Adrenal gland (tissue), 12 donors: Measurements from ENCODE around the gene CALN1. TPM values are rescaled to one million over a fixed set of nuclear protein-coding genes. Genes with fewer than 3 reads are reported as not detected.

Source experiments
- DNase-seq, 7 donors: peaks; one replicate each; pipeline ENCODE4 v3.0.0-alpha.2; 2019 to 2020
- H3K27ac ChIP-seq, 5 donors: fragments of 200-600 bp; sonication (generic) in 4 of 5; 1 replicate in 3 of 5; 2 replicates in 2 of 5; pipeline versions ENCODE4 v1.5.1 to v1.8.0; 2016 to 2020; ENCODE audit warnings: mild to moderate bottlenecking in 1 of 5
- H3K27me3 ChIP-seq: fragments of 200-600 bp; 2 replicates; pipeline ENCODE4 v1.8.0; 2021
- H3K36me3 ChIP-seq, 2 donors: fragments of 200-600 bp; replicated peaks in 1 of 2; 1 replicate in 1 of 2; 2 replicates in 1 of 2; pipeline versions ENCODE4 v1.5.1 to v1.8.0; 2018 to 2022
- H3K4me1 ChIP-seq, 2 donors: fragments of 200-600 bp; replicated peaks in 1 of 2; 1 replicate in 1 of 2; 2 replicates in 1 of 2; pipeline versions ENCODE4 v1.5.1 to v1.8.0; 2018 to 2021
- H3K4me3 ChIP-seq, 4 donors: fragments of 200-600 bp; sonication (generic) in 3 of 4; one replicate each; pipeline ENCODE4 v1.5.1; 2016 to 2018
- H3K9me3 ChIP-seq, 3 donors: fragments of 200-600 bp; sonication (generic) in 1 of 3; replicated peaks in 1 of 3; 1 replicate in 2 of 3; 2 replicates in 1 of 3; pipeline versions ENCODE4 v1.5.1 to v1.8.0; 2016 to 2021
- POLR2A ChIP-seq, 2 donors: fragments of 450-650 bp; IDR thresholded peaks; one replicate each; pipeline ENCODE4 v1.6.1; 2017; ENCODE audit warnings: antibody characterized with exemption in 2 of 2, mild to moderate bottlenecking in 2 of 2, moderate library complexity in 1 of 2
- WGBS, 4 donors: extraction: QIAGEN DNeasy Blood & Tissue Kit in 2 of 4; methylation state at CpG; one replicate each; pipeline versions ENCODE4 v1.1.5 to v1.1.7; 2013 to 2017; 5-methylcytosine and 5-hydroxymethylcytosine counted together
- intact Hi-C, 2 donors: fragments of 100-400 bp; cut with DNase I; formaldehyde crosslinking; loops; one replicate each; pipeline versions ENCODE4 v1.14.1 to v1.15.0; 2022 to 2023
- polyA plus RNA-seq, 3 donors: library from polyadenylated mRNA; stranded (reverse); fragments of 200-250 nt in 2 of 3; fragments of 350-450 nt in 1 of 3; fragmentation: Illumina TruSeq in 1 of 3; extraction: RNeasy Lipid Tissue Mini Kit (QIAGEN cat#74804) in 1 of 3; gene quantifications; one replicate each; pipeline ENCODE4 v1.2.3, GENCODE V29; 2013 to 2014
- total RNA-seq, 9 donors: library from RNA; depleted of rRNA in 4 of 9; stranded (reverse); fragments of >200 nt in 4 of 9; fragments of 120-200 nt in 1 of 9; fragmentation: NEBNext Ultra II Directional in 1 of 9; extraction: Animal tissue kit (Norgen Biotek cat#: 25700) in 1 of 9; gene quantifications; one replicate each; pipeline versions ENCODE4 v1.1.0 to v1.2.4, GENCODE V29; 2013 to 2023
- TF ChIP-seq, protein P1 (sequence below), 6 experiments: fragments of 450-650 bp in 4 of 6; fragments of 200-600 bp in 2 of 6; sonication (generic) in 1 of 6; IDR thresholded peaks; 1 replicate in 5 of 6; 2 replicates in 1 of 6; pipeline versions ENCODE4 v1.5.1 to v1.8.0; 2016 to 2021; ENCODE audit warnings: antibody characterized with exemption in 6 of 6, mild to moderate bottlenecking in 2 of 6, moderate library complexity in 1 of 6
- donor health status: healthy with polysubstance abuse.
- donor health status: Bipolar disorder and iron deficiency.
- donor health status: DM: yes; HTN: yes; CAD: no.
- donor health status: DM: no; HTN: no; CAD: no.
- donor health status: DM: no; HTN: no; CAD: no.
- donor health status: DM: yes; HTN: yes; CAD: no.

The CALN1 gene
- total and polyA plus RNA-seq, 12 donors, result 4.3 to 51.5 (median 15.2) TPM

DNA sequence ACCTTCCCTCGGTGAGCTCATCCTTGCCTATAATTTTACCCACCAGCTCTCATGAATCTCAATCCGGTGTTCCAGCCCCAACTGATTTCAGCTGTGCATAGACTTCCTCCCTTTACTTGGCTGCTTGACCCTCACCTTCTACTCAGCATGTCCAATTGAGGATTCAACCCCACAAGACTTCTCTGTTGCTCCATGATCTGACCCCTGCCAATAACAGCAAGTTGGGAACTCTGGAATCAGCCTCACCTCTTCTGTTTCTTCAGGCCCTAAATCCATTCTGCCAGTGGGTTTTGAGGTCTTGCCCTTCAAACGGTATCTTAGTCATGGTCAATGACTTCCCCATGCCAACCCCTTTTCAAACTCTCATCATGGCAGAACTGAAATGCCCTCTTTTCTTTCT lies 390.4 kb downstream of the CALN1 start:
- Histone ChIP-seq H3K27me3 (no peaks in the 10 kb centered on the region), H3K9me3 (no peaks in the 10 kb centered on the region), H3K4me3 (no peak overlapping the region), H3K36me3 (no peaks in the 10 kb centered on the region), H3K4me1 (no peaks in the 10 kb centered on the region), H3K27ac (no peak overlapping the region)
- intact Hi-C loops, result no loop called here
- WGBS, 4 donors, result 80 to 89% (median 86%) methylated on average over 3 of the region's 3 CpGs
- TF ChIP-seq, protein P1, sequence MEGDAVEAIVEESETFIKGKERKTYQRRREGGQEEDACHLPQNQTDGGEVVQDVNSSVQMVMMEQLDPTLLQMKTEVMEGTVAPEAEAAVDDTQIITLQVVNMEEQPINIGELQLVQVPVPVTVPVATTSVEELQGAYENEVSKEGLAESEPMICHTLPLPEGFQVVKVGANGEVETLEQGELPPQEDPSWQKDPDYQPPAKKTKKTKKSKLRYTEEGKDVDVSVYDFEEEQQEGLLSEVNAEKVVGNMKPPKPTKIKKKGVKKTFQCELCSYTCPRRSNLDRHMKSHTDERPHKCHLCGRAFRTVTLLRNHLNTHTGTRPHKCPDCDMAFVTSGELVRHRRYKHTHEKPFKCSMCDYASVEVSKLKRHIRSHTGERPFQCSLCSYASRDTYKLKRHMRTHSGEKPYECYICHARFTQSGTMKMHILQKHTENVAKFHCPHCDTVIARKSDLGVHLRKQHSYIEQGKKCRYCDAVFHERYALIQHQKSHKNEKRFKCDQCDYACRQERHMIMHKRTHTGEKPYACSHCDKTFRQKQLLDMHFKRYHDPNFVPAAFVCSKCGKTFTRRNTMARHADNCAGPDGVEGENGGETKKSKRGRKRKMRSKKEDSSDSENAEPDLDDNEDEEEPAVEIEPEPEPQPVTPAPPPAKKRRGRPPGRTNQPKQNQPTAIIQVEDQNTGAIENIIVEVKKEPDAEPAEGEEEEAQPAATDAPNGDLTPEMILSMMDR (IDR thresholded peaks at IDR 0.05), result no peak
- TF ChIP-seq POLR2A (IDR thresholded peaks at IDR 0.05), result no peak
- DNase-seq, result no peak

DNA sequence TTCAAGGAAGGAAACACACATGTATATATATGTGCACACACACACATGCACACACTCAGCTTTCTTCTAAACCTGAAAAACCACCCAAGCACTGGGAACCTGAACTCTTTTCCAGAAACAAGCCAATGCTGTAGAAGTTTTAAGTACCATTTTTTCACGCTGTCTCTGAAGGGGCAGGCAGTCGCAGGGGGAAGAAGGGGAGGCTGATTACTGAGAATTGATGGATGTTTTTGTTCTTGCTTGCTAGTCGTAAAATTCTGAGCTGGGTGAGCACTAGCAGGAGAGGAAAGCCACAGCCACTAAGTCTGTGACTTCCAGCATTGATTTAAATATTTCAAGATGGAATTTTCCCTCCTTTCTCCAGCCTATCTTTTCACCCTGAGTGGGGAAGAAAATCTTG lies 391.8 kb downstream of the CALN1 start:
- H3K27me3 ChIP-seq, result no peaks in the 10 kb centered on the region
- H3K36me3 ChIP-seq, result no peaks in the 10 kb centered on the region
- intact Hi-C loops, result no loop called here
- H3K4me1 ChIP-seq, result no peaks in the 10 kb centered on the region
- no peak overlapping the region for H3K27ac ChIP-seq
- no peaks in the 10 kb centered on the region for H3K9me3 ChIP-seq
- WGBS, 4 donors, result 52 to 73% (median 68%) methylated on average over 3 of the region's 3 CpGs
- no peak overlapping the region for H3K4me3 ChIP-seq
- no peak for DNase-seq
- TF ChIP-seq POLR2A (IDR thresholded peaks at IDR 0.05), result no peak
- TF ChIP-seq, protein P1 (IDR thresholded peaks at IDR 0.05), result no peak

DNA sequence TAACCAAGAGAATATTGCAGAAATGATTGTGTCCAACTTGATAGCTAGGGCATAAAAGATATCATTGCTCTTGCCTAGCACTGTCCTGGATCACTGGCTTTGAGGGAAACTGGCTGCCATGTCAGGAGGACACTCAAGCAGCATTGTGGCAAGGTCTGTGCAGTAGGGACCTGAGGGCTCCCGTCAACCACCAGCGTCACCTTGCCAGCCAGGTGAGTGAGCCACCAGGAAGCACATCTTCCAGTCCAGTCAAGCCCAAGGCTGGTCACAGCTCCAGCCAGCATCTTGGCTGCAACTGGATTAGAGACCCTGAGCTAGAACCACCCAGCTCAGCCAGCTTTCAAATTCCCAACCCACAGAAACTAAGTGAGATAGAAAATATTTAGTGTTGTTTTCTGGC lies 392.7 kb downstream of the CALN1 start:
- no peak for TF ChIP-seq POLR2A (IDR thresholded peaks at IDR 0.05)
- TF ChIP-seq, protein P1 (IDR thresholded peaks at IDR 0.05), result no peak
- no peaks in the 10 kb centered on the region for H3K27me3 ChIP-seq
- no peak for DNase-seq
- no peak overlapping the region for H3K27ac ChIP-seq
- no peak overlapping the region for H3K4me3 ChIP-seq
- no peaks in the 10 kb centered on the region for H3K4me1 ChIP-seq
- intact Hi-C loops, result no loop called here
- H3K9me3 ChIP-seq, result no peaks in the 10 kb centered on the region
- no peaks in the 10 kb centered on the region for H3K36me3 ChIP-seq
- WGBS, 4 donors, result 92 to 100% (median 97%) methylated on average over 1 to 2 of the region's 2 CpGs

DNA sequence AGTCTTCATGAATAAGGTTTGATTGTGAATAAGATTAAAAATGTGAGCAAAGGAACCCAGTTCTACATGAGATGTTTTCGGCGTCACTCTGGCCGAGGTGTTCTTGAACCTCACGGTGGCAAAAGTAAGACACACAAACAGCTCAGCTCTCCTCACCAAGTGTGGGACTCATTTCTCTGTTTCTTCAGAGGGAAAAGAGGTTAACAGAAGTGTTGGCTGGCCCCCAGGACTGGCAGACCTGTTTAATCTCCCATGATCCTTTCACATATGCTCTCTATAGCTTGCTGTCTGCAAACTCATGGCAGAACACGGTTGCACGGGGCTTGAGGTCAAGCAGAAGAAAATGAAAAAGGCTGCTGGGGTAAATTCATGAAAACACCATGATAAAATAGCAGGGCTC lies 394.4 kb downstream of the CALN1 start:
- no peak for TF ChIP-seq POLR2A (IDR thresholded peaks at IDR 0.05)
- TF ChIP-seq, protein P1 (IDR thresholded peaks at IDR 0.05), result no peak
- Histone ChIP-seq H3K27ac (no peak overlapping the region), H3K4me3 (no peak overlapping the region), H3K36me3 (no peaks in the 10 kb centered on the region), H3K9me3 (no peaks in the 10 kb centered on the region), H3K27me3 (no peaks in the 10 kb centered on the region), H3K4me1 (no peaks in the 10 kb centered on the region)
- 76 to 93% (median 89%) methylated on average over 6 of the region's 6 CpGs for WGBS, 4 donors
- no peak for DNase-seq
- intact Hi-C loops, result no loop called here
